ENCODE measurements around the gene PAEP. TPM values are rescaled to one million over a fixed set of nuclear protein-coding genes. Genes with fewer than 3 reads are reported as not detected.

Gene PAEP
- total RNA-seq, 1 donor from 2014 or later: not detected

Other genes starting within 250 kb of the PAEP start
- 18.5 TPM for gene PPP1R26, start 82.0 kb upstream of the PAEP start, total RNA-seq
- gene MRPS2, start 61.1 kb upstream of the PAEP start, total RNA-seq: 43.3 TPM
- gene LCN1, start 40.3 kb upstream of the PAEP start, total RNA-seq: not detected
- not detected for gene OBP2A, start 15.6 kb upstream of the PAEP start, total RNA-seq
- gene GLT6D1, start 77.8 kb downstream of the PAEP start, total RNA-seq: not detected
- not detected for gene LCN9, start 101.6 kb downstream of the PAEP start, total RNA-seq
- gene SOHLH1, start 137.7 kb downstream of the PAEP start, total RNA-seq: not detected
- gene KCNT1, start 140.4 kb downstream of the PAEP start, total RNA-seq: 2.6 TPM

Data from Right ventricle myocardium inferior (tissue), 1 donor.